ENCODE results near the gene ZFYVE26.

GRCh38 chr14:67782090-67782489 is 34.3 kb downstream of the ZFYVE26 start:
- TF ChIP-seq, protein P1, sequence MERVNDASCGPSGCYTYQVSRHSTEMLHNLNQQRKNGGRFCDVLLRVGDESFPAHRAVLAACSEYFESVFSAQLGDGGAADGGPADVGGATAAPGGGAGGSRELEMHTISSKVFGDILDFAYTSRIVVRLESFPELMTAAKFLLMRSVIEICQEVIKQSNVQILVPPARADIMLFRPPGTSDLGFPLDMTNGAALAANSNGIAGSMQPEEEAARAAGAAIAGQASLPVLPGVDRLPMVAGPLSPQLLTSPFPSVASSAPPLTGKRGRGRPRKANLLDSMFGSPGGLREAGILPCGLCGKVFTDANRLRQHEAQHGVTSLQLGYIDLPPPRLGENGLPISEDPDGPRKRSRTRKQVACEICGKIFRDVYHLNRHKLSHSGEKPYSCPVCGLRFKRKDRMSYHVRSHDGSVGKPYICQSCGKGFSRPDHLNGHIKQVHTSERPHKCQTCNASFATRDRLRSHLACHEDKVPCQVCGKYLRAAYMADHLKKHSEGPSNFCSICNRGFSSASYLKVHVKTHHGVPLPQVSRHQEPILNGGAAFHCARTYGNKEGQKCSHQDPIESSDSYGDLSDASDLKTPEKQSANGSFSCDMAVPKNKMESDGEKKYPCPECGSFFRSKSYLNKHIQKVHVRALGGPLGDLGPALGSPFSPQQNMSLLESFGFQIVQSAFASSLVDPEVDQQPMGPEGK (CRISPR knock-in tag; IDR thresholded peaks at IDR 0.05; ENCODE audit: borderline replicate concordance) = no peak
- TF ChIP-seq, protein P2, sequence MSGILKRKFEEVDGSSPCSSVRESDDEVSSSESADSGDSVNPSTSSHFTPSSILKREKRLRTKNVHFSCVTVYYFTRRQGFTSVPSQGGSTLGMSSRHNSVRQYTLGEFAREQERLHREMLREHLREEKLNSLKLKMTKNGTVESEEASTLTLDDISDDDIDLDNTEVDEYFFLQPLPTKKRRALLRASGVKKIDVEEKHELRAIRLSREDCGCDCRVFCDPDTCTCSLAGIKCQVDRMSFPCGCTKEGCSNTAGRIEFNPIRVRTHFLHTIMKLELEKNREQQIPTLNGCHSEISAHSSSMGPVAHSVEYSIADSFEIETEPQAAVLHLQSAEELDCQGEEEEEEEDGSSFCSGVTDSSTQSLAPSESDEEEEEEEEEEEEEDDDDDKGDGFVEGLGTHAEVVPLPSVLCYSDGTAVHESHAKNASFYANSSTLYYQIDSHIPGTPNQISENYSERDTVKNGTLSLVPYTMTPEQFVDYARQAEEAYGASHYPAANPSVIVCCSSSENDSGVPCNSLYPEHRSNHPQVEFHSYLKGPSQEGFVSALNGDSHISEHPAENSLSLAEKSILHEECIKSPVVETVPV (CRISPR knock-in tag; IDR thresholded peaks at IDR 0.05) = no peak

Measured in SK-N-SH treated with all-trans-retinoic acid at 6 μM for 48 hours (cell line).